SH-SY5Y (cell line): ENCODE data around the gene PARN.

Experiments
- GATA2 ChIP-seq: IDR thresholded peaks from 2 replicates; pipeline ENCODE4 v1.6.1; 2011; ENCODE audit warnings: mild to moderate bottlenecking, low read depth, low read length
- GATA3 ChIP-seq: IDR thresholded peaks from 2 replicates; pipeline ENCODE4 v1.6.1; 2011; ENCODE audit warnings: low read depth, mild to moderate bottlenecking, low read length, moderate library complexity

- TF ChIP-seq GATA2 = no peak
- TF ChIP-seq GATA3 = no peak
Observed at GRCh38 chr16:14576532-14576931, 53.5 kb downstream of the PARN start.
